OCI-LY1 (cell line): ENCODE results near the gene COL12A1.

Source experiments
- CTCF ChIP-seq: fragments of 200-600 bp; sonication (generic), shearing (Covaris generic); IDR thresholded peaks from 2 replicates; pipeline ENCODE4 v1.5.1; 2017; ENCODE audit warnings: mild to moderate bottlenecking, antibody characterized with exemption, low read length, moderate library complexity, mixed read lengths
- EZH2 ChIP-seq: fragments of 200-600 bp; sonication (generic), shearing (Covaris generic); IDR thresholded peaks from 2 replicates; pipeline ENCODE4 v1.8.0; 2017; ENCODE audit warnings: borderline replicate concordance, mixed run types, mild to moderate bottlenecking, antibody characterized with exemption, low read length, moderate library complexity, mixed read lengths

GRCh38 chr6:75176076-75176582, 29.7 kb downstream of the COL12A1 start:
- TF ChIP-seq CTCF (no peak), EZH2 (no peak)
